Endothelial cell (in vitro differentiated cells): Measurements from ENCODE around the gene SETD2. TPM values are rescaled to one million over a fixed set of nuclear protein-coding genes. Genes with fewer than 3 reads are reported as not detected.

Experiments used
- DNase-seq: peaks from one replicate; pipeline ENCODE4 v3.0.0; 2021; ENCODE audit warnings: low spot score
- H3K27ac Mint-ChIP-seq: one replicate; pipeline ENCODE4 v1.8.0; 2021; ENCODE audit warnings: mixed read lengths, inconsistent platforms; ENCODE audit not compliant: unreplicated experiment
- H3K27me3 Mint-ChIP-seq: one replicate; pipeline ENCODE4 v1.8.0; 2021; ENCODE audit warnings: mild to moderate bottlenecking, moderate library complexity, mixed read lengths, inconsistent platforms; ENCODE audit not compliant: unreplicated experiment
- H3K36me3 Mint-ChIP-seq: one replicate; pipeline ENCODE4 v1.8.0; 2021; ENCODE audit warnings: mild to moderate bottlenecking, low read depth, mixed read lengths, inconsistent platforms; ENCODE audit not compliant: unreplicated experiment
- H3K4me1 Mint-ChIP-seq: one replicate; pipeline ENCODE4 v1.8.0; 2021; ENCODE audit warnings: mild to moderate bottlenecking, mixed read lengths, inconsistent platforms; ENCODE audit not compliant: unreplicated experiment
- H3K4me3 Mint-ChIP-seq: one replicate; pipeline ENCODE4 v1.8.0; 2021; ENCODE audit warnings: mild to moderate bottlenecking, mixed read lengths, inconsistent platforms; ENCODE audit not compliant: unreplicated experiment
- H3K9me3 Mint-ChIP-seq: one replicate; pipeline ENCODE4 v1.8.0; 2021; ENCODE audit warnings: mixed read lengths, inconsistent platforms; ENCODE audit not compliant: unreplicated experiment
- total RNA-seq: library from RNA; stranded (reverse); fragmentation: NEBNext Ultra II Directional; extraction: Animal tissue kit (Norgen Biotek cat#: 25700); gene quantifications from one replicate; pipeline ENCODE4 v1.2.1, GENCODE V29; 2021; ENCODE audit not compliant: unreplicated experiment
- TF ChIP-seq, protein P1 (sequence below): fragments of 200-600 bp; sonication (generic); IDR thresholded peaks from one replicate; pipeline ENCODE4 v1.5.0; 2021; ENCODE audit warnings: antibody characterized with exemption; ENCODE audit not compliant: unreplicated experiment

SETD2 gene
- total RNA-seq, 1 donor from 2014 or later = 51.4 TPM

DNA sequence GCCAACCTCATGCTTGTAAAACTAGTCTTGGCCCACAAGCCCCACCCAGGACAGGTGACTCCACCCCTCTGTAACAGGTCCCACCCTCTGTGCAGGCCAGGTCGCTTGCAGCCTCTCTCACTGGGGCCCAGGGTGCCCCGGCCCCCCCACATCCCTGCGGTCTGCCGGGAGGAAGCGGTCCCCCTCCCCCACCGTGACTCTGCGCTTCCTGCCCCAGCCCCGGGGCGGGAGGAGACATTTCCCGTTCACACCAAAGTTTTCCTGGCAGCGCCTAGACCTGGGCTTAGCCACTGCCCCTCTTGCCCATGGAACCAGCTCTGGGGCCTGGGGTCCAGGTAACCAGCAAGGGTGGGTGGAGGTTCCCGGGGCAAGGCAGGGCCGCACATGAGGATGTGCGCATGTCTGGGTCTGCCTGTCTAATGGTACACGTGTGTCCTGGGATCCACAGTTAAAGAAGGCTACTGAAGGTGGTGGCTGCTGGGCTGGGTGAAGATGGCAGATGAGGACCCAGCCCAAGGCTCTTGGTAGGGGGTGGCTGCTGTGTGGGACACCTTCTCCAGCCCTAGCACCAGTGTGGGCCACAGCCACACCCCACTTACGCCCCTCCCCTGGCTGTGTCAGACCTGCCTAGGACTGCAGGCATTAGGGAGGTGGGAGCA lies 176.0 kb downstream of the SETD2 start:
- TF ChIP-seq, protein P1, sequence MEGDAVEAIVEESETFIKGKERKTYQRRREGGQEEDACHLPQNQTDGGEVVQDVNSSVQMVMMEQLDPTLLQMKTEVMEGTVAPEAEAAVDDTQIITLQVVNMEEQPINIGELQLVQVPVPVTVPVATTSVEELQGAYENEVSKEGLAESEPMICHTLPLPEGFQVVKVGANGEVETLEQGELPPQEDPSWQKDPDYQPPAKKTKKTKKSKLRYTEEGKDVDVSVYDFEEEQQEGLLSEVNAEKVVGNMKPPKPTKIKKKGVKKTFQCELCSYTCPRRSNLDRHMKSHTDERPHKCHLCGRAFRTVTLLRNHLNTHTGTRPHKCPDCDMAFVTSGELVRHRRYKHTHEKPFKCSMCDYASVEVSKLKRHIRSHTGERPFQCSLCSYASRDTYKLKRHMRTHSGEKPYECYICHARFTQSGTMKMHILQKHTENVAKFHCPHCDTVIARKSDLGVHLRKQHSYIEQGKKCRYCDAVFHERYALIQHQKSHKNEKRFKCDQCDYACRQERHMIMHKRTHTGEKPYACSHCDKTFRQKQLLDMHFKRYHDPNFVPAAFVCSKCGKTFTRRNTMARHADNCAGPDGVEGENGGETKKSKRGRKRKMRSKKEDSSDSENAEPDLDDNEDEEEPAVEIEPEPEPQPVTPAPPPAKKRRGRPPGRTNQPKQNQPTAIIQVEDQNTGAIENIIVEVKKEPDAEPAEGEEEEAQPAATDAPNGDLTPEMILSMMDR = no peak
- H3K27ac Mint-ChIP-seq = peak overlapping the region; percentile 80
- H3K4me1 Mint-ChIP-seq = peaks cover 42% of the 10 kb centered on the region
- no peak overlapping the region for H3K4me3 Mint-ChIP-seq
- peak; percentile 64 for DNase-seq
- H3K36me3 Mint-ChIP-seq = peaks cover 16% of the 10 kb centered on the region
- H3K27me3 Mint-ChIP-seq = peaks cover 5% of the 10 kb centered on the region
- H3K9me3 Mint-ChIP-seq = no peaks in the 10 kb centered on the region

DNA sequence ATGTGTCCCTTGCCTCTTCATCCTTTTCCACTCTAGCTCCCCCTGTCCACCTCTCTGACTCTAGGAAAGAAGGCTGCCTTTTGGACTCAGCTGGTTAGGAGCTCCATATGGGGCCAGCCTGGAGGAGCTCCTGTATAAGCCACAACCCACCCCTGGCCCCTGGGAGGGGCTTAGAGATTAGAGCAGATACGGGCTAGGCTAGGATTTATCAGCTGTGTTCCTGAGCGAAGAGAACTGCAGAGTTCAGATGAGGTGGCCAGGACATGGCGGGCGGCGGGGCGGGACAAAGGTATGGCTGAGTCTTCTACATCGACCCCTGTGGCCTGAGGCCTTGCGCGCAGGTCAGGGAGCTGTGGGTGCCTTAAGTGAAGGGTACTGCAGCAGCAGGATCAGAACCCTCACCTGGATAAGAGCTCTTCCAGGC lies 176.6 kb downstream of the SETD2 start:
- DNase-seq = no peak
- Mint-ChIP-seq H3K27ac (peak overlapping the region; percentile 24), H3K4me3 (no peak overlapping the region), H3K36me3 (peaks cover 13% of the 10 kb centered on the region), H3K27me3 (peaks cover 9% of the 10 kb centered on the region), H3K9me3 (no peaks in the 10 kb centered on the region), H3K4me1 (peaks cover 47% of the 10 kb centered on the region)
- TF ChIP-seq, protein P1 = no peak

DNA sequence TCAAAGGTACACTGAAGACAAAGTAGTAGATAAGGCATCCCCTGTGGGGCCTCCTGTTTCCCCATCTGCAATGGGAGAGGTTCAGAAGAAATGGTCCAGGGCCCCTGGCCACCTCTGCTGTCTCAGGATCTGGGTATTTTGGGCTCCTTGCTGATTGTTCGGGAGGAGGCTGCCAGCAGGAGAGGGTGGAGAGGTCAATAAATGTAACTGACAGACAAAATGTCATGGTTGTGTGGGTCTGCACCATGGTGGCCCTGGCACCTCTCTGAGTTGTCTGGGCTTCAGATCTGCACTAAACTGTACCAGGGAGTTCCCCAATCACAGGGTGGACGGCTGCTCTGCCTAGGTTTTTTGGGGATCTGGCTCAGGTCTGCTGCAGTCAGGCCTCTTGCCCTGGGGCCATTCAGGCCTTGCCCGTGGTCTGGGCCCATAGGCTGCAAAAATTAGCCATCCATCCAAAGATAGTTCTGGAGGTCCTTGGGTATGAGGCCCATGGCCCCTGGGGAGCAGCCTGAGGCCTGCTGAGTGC lies 177.1 kb downstream of the SETD2 start:
- H3K4me1 Mint-ChIP-seq = peaks cover 50% of the 10 kb centered on the region

DNA sequence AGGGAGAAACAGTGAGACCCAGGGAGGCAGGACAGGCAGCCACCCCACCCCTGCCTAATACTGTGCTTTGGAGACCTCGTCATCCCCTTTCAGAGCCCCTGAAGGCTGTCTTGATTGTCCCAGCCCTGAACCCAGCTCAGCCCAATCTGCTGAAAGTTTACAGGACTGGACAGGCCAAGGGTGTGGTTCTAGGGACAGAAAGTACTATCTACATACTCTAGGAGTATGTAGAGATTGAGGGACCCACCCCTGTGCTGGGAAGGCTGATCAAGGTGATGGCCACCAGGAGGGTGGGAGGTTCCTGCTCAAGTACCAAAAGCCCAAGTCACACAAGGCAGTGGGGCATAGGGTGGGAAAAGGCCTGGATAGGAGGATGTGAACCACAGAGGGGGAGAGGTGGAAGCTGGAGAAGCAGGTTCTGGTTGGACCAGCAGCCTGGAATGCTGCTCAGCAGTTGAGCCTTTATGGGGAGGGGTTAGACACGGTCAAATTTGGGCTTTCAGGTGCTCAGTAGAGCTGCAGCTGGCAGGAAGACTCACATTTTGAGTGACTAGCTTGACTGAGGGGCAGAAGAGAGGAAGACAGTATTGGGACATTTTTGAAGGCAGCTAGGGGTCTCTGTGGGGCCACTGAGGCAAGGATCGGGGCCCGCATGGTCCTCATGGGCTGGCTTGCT lies 177.7 kb downstream of the SETD2 start:
- Mint-ChIP-seq H3K4me1 (peaks cover 55% of the 10 kb centered on the region), H3K9me3 (no peaks in the 10 kb centered on the region), H3K4me3 (peak overlapping the region; percentile 7), H3K27me3 (peaks cover 8% of the 10 kb centered on the region), H3K36me3 (peaks cover 12% of the 10 kb centered on the region), H3K27ac (peak overlapping the region; percentile 22)
- TF ChIP-seq, protein P1 = no peak
- DNase-seq = no peak

More for the DNA sequence above, 177.1 kb downstream of the SETD2 start:
- no peak for DNase-seq
- H3K27me3 Mint-ChIP-seq = peaks cover 8% of the 10 kb centered on the region
- TF ChIP-seq, protein P1 = no peak
- peak overlapping the region; percentile 22 for H3K27ac Mint-ChIP-seq
- H3K36me3 Mint-ChIP-seq = peaks cover 12% of the 10 kb centered on the region
- H3K4me3 Mint-ChIP-seq = peak overlapping the region; percentile 7
- H3K9me3 Mint-ChIP-seq = no peaks in the 10 kb centered on the region

DNA sequence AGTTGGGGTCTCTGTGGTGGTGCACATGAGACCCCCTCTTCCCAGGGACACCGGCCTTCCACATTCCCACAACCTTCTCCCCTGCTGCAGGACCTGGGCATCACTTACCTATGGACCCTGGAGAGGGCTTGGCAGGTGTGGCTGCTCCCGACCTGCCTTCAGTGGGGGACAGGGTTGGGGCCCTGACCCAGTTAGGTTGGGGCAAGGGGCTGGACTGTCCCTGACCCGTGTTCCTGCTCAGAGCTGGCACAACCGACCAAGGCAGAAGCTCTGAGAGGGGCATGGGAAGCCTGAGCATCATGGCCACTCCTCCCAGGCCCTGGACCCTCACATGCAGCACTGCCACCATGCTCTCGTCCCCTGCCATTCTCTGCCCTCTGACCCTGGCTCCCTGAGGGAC lies 178.3 kb downstream of the SETD2 start:
- Mint-ChIP-seq H3K4me1 (peaks cover 59% of the 10 kb centered on the region), H3K9me3 (no peaks in the 10 kb centered on the region), H3K36me3 (peaks cover 8% of the 10 kb centered on the region), H3K4me3 (no peak overlapping the region), H3K27me3 (peaks cover 12% of the 10 kb centered on the region), H3K27ac (no peak overlapping the region)
- no peak for DNase-seq
- TF ChIP-seq, protein P1 = no peak
